ENCODE measurements around the gene ZGRF1. TPM values are rescaled to one million over a fixed set of nuclear protein-coding genes. Genes with fewer than 3 reads are reported as not detected.

ZGRF1 gene
- total and polyA plus RNA-seq, 2 donors (not counting 1 experiment from before 2014, with no cell fraction given) = 4.6 to 13.0 TPM

- Histone ChIP-seq H3K27me3 (replicated peaks in 1 of 4; ENCODE audit: control extremely low read depth in 1 of 4, control insufficient read depth in 3 of 4, insufficient read depth in 4 of 4, low read length in 3 of 4) (no peaks in the 10 kb centered on the region), H3K27ac (ENCODE audit: low read length in 2 of 2) (peak overlapping the region in 1 of 2 donors; percentile 26), H3K36me3 (replicated peaks in 1 of 2; ENCODE audit: control extremely low read depth in 1 of 2, control insufficient read depth in 1 of 2, extremely low read depth in 1 of 2, insufficient read depth in 2 of 2, low read length in 1 of 2) (peaks cover 6 to 37% of the 10 kb centered on the region in 2 experiments), H3K4me1 (ENCODE audit: control insufficient read depth in 2 of 2, insufficient read depth in 2 of 2, low read length in 2 of 2) (peaks cover 19 to 20% of the 10 kb centered on the region in 2 donors), H3K9ac (ENCODE audit: low read length) (no peak overlapping the region), H3K9me3 (ENCODE audit: control extremely low read depth in 1 of 3, control insufficient read depth in 2 of 3, insufficient read depth in 1 of 3, low read length in 2 of 3) (no peaks in the 10 kb centered on the region), H2AFZ (ENCODE audit: insufficient read depth, low read depth, low read length, poor library complexity, severe bottlenecking) (no peak overlapping the region), H3K79me2 (ENCODE audit: control insufficient read depth, insufficient read depth, low read length) (peaks cover 50% of the 10 kb centered on the region), H4K20me1 (ENCODE audit: control insufficient read depth, insufficient read depth, low read length, poor library complexity, severe bottlenecking) (peaks cover 5% of the 10 kb centered on the region), H3K4me3 (ENCODE audit: control extremely low read depth in 1 of 5, extremely low read depth in 1 of 5, insufficient read depth in 1 of 5, low read depth in 2 of 5, low read length in 4 of 5) (no peak overlapping the region), H3K4me2 (replicated peaks; ENCODE audit: low read depth, low read length, poor library complexity, severe bottlenecking) (no peak overlapping the region)
- intact Hi-C loops (cut with micrococcal nuclease) = no loop called here
- 57% methylated on average over 1 of the region's 2 CpGs for WGBS (ENCODE audit: insufficient coverage)
- Mint-ChIP-seq H3K27ac (no peak overlapping the region), H3K4me1 (peaks cover 40% of the 10 kb centered on the region), H3K4me3 (no peak overlapping the region), H3K27me3 (no peaks in the 10 kb centered on the region), H3K9me3 (ENCODE audit: insufficient read depth) (no peaks in the 10 kb centered on the region)
- ATAC-seq (ENCODE audit: low read depth) (no peak), DNase-seq (no peak)
- TF ChIP-seq CTCF (IDR thresholded peaks at IDR 0.05) (no peak), EZH2 (IDR thresholded peaks at IDR 0.05; ENCODE audit: borderline replicate concordance, insufficient read depth, low read depth, low read length, poor library complexity, severe bottlenecking) (no peak)
- ChIA-PET POLR2A (no interaction called here), CTCF (interaction anchor here (1.0 to 1.1 kb wide), 2 partner anchors 12 to 123 kb away, joined by 3 read pairs; no protein-coding TSS in a partner anchor)
These were observed 5.8 kb upstream of the ZGRF1 start for GRCh38 chr4:112642526-112642925.

- Histone ChIP-seq H3K9ac (ENCODE audit: low read length) (peak overlapping the region; percentile 86), H3K9me3 (ENCODE audit: control extremely low read depth in 1 of 3, control insufficient read depth in 2 of 3, insufficient read depth in 1 of 3, low read length in 2 of 3) (no peaks in the 10 kb centered on the region), H3K4me3 (ENCODE audit: control extremely low read depth in 1 of 5, extremely low read depth in 1 of 5, insufficient read depth in 1 of 5, low read depth in 2 of 5, low read length in 4 of 5) (peak overlapping the region; percentile 54 to 92 (median 74)), H3K36me3 (replicated peaks in 1 of 2; ENCODE audit: control extremely low read depth in 1 of 2, control insufficient read depth in 1 of 2, extremely low read depth in 1 of 2, insufficient read depth in 2 of 2, low read length in 1 of 2) (peaks cover 0 to 7% of the 10 kb centered on the region in 2 experiments), H3K4me2 (replicated peaks; ENCODE audit: low read depth, low read length, poor library complexity, severe bottlenecking) (peak overlapping the region; percentile 89), H3K27ac (ENCODE audit: low read length in 2 of 2) (peak overlapping the region; percentile 84 to 97), H3K4me1 (ENCODE audit: control insufficient read depth in 2 of 2, insufficient read depth in 2 of 2, low read length in 2 of 2) (peaks cover 13 to 19% of the 10 kb centered on the region in 2 donors), H3K27me3 (replicated peaks in 1 of 4; ENCODE audit: control extremely low read depth in 1 of 4, control insufficient read depth in 3 of 4, insufficient read depth in 4 of 4, low read length in 3 of 4) (no peaks in the 10 kb centered on the region), H4K20me1 (ENCODE audit: control insufficient read depth, insufficient read depth, low read length, poor library complexity, severe bottlenecking) (peaks cover 5% of the 10 kb centered on the region), H2AFZ (ENCODE audit: insufficient read depth, low read depth, low read length, poor library complexity, severe bottlenecking) (peak overlapping the region; percentile 97), H3K79me2 (ENCODE audit: control insufficient read depth, insufficient read depth, low read length) (peaks cover 54% of the 10 kb centered on the region)
- H3K27ac Mint-ChIP-seq = no peak overlapping the region
- CTCF ChIA-PET = interaction anchor here (1.1 kb wide), 1 partner anchor 537 kb away, joined by 3 read pairs; no protein-coding TSS in a partner anchor
- peaks cover 28% of the 10 kb centered on the region for H3K4me1 Mint-ChIP-seq
- TF ChIP-seq CTCF (IDR thresholded peaks at IDR 0.05) = peak; percentile 36
- no peak for TF ChIP-seq EZH2 (IDR thresholded peaks at IDR 0.05; ENCODE audit: borderline replicate concordance, insufficient read depth, low read depth, low read length, poor library complexity, severe bottlenecking)
- POLR2A ChIA-PET = interaction anchor here (0.7 kb wide), 2 partner anchors 67 to 84 kb away, joined by 3 to 4 read pairs; no protein-coding TSS in a partner anchor
- no peak overlapping the region for H3K4me3 Mint-ChIP-seq
- DNase-seq = no peak
- H3K9me3 Mint-ChIP-seq (ENCODE audit: insufficient read depth) = no peaks in the 10 kb centered on the region
- WGBS (ENCODE audit: insufficient coverage) = 3% methylated on average over 3 of the region's 8 CpGs
- ATAC-seq (ENCODE audit: low read depth) = no peak
- H3K27me3 Mint-ChIP-seq = no peaks in the 10 kb centered on the region
- intact Hi-C loops (cut with micrococcal nuclease) = loop anchor here (2.0 kb wide), 3 partner anchors 113 to 493 kb away; partner anchors contain the start of genes FAM241A and TIFA
These were observed 800 bp upstream of the ZGRF1 start for GRCh38 chr4:112637552-112637866.

Measured in B cell (primary cell).